CD14-positive monocyte (primary cell): Measurements from ENCODE around the gene PPP3CA. TPM values are rescaled to one million over a fixed set of nuclear protein-coding genes. Genes with fewer than 3 reads are reported as not detected.

Experiments used
- DNase-seq, 3 donors: peaks; one replicate each; pipeline ENCODE4 v3.0.0-alpha.2; 2011 to 2022
- H2AFZ ChIP-seq: 2 replicates; pipeline ENCODE4 v1.6.0; 2012; ENCODE audit warnings: mild to moderate bottlenecking, low read depth, low read length, inconsistent platforms; ENCODE audit not compliant: insufficient read depth, poor library complexity, severe bottlenecking
- H3K27ac ChIP-seq, 2 donors: 1 replicate in 1 of 2; 2 replicates in 1 of 2; pipeline ENCODE4 v1.5.1; 2012 to 2013; ENCODE audit warnings: low read length in 2 of 2, control low read depth in 1 of 2, inconsistent platforms in 1 of 2, low read depth in 1 of 2, mild to moderate bottlenecking in 1 of 2
- H3K27me3 ChIP-seq, 2 donors: one replicate each; pipeline versions ENCODE4 v1.6.0 to v1.6.1; 2011 to 2013; ENCODE audit warnings: low read length in 2 of 2; ENCODE audit not compliant: control insufficient read depth in 2 of 2, insufficient read depth in 2 of 2
- H3K36me3 ChIP-seq, 2 donors: replicated peaks in 1 of 2; 1 replicate in 1 of 2; 2 replicates in 1 of 2; pipeline versions ENCODE4 v1.5.1 to v1.6.1; 2012 to 2013; ENCODE audit warnings: low read length in 2 of 2, control low read depth in 1 of 2, inconsistent platforms in 1 of 2, mild to moderate bottlenecking in 1 of 2; ENCODE audit not compliant: insufficient read depth in 2 of 2, control insufficient read depth in 1 of 2
- H3K4me1 ChIP-seq, 2 donors: 1 replicate in 1 of 2; 2 replicates in 1 of 2; pipeline versions ENCODE4 v1.5.1 to v1.6.1; 2012 to 2013; ENCODE audit warnings: low read length in 2 of 2, control low read depth in 1 of 2, inconsistent platforms in 1 of 2, mild to moderate bottlenecking in 1 of 2, moderate library complexity in 1 of 2; ENCODE audit not compliant: insufficient read depth in 2 of 2, control insufficient read depth in 1 of 2
- H3K4me2 ChIP-seq: replicated peaks from 2 replicates; pipeline ENCODE3; 2012; ENCODE audit warnings: low read length, moderate library complexity, mild to moderate bottlenecking; ENCODE audit not compliant: poor library complexity, severe bottlenecking; ENCODE audit errors: extremely low read depth
- H3K4me3 ChIP-seq, 3 experiments: fragments of 200-600 bp in 1 of 3; sonication (generic) in 1 of 3; replicated peaks in 1 of 3; 1 replicate in 2 of 3; 2 replicates in 1 of 3; pipeline ENCODE4 v1.5.1; 2011 to 2013; ENCODE audit warnings: low read length in 3 of 3, mild to moderate bottlenecking in 3 of 3, control low read depth in 2 of 3, low read depth in 2 of 3, inconsistent platforms in 1 of 3, moderate library complexity in 1 of 3
- H3K79me2 ChIP-seq: 2 replicates; pipeline ENCODE4 v1.6.0; 2012; ENCODE audit warnings: mild to moderate bottlenecking, control low read depth, inconsistent platforms, low read length, moderate library complexity; ENCODE audit not compliant: insufficient read depth
- H3K9ac ChIP-seq: 2 replicates; pipeline ENCODE4 v1.6.0; 2017; ENCODE audit warnings: low read length, mild to moderate bottlenecking; ENCODE audit not compliant: insufficient read depth, poor library complexity, severe bottlenecking
- H3K9me3 ChIP-seq, 2 donors: replicated peaks in 1 of 2; 1 replicate in 1 of 2; 2 replicates in 1 of 2; pipeline versions ENCODE4 v1.5.1 to v1.6.1; 2012 to 2013; ENCODE audit warnings: low read length in 2 of 2, control low read depth in 1 of 2; ENCODE audit not compliant: control insufficient read depth in 1 of 2, insufficient read depth in 1 of 2
- H4K20me1 ChIP-seq: 2 replicates; pipeline ENCODE4 v1.6.0; 2012; ENCODE audit warnings: mild to moderate bottlenecking, low read length, control low read depth, moderate library complexity; ENCODE audit not compliant: insufficient read depth
- H3K27ac Mint-ChIP-seq, 7 donors: one replicate each; pipeline ENCODE4 v1.8.0; 2020; ENCODE audit warnings: mild to moderate bottlenecking in 7 of 7, mixed read lengths in 7 of 7, moderate library complexity in 6 of 7, inconsistent platforms in 2 of 7
- H3K27me3 Mint-ChIP-seq, 3 donors: one replicate each; pipeline ENCODE4 v1.8.0; 2021 to 2022; ENCODE audit warnings: low read depth in 3 of 3, mild to moderate bottlenecking in 3 of 3, mixed read lengths in 3 of 3, moderate library complexity in 3 of 3, inconsistent platforms in 1 of 3
- H3K36me3 Mint-ChIP-seq, 2 donors: one replicate each; pipeline ENCODE4 v1.8.0; 2020; ENCODE audit warnings: mixed read lengths in 2 of 2, inconsistent platforms in 1 of 2, mild to moderate bottlenecking in 1 of 2
- H3K4me1 Mint-ChIP-seq: one replicate; pipeline ENCODE4 v1.8.0; 2020; ENCODE audit warnings: mild to moderate bottlenecking, mixed read lengths
- H3K4me3 Mint-ChIP-seq, 2 donors: one replicate each; pipeline ENCODE4 v1.8.0; 2020; ENCODE audit warnings: mild to moderate bottlenecking in 2 of 2, mixed read lengths in 2 of 2, moderate library complexity in 1 of 2
- H3K9me3 Mint-ChIP-seq, 7 donors: one replicate each; pipeline ENCODE4 v1.8.0; 2020 to 2022; ENCODE audit warnings: mixed read lengths in 7 of 7, mild to moderate bottlenecking in 6 of 7, moderate library complexity in 6 of 7, inconsistent platforms in 2 of 7
- WGBS: methylation state at CpG from one replicate; pipeline ENCODE4 v1.1.5; 2013; ENCODE audit warnings: missing lambda C conversion rate; ENCODE audit not compliant: insufficient coverage; 5-methylcytosine and 5-hydroxymethylcytosine counted together
- intact Hi-C, 2 donors: fragments of 100-400 bp; cut with micrococcal nuclease; formaldehyde crosslinking; loops; one replicate each; pipeline versions ENCODE4 v1.15.0 to v1.15.1; 2023
- polyA plus RNA-seq, 3 donors: library from polyadenylated mRNA; depleted of rRNA in 1 of 3; unstranded in 2 of 3; stranded (reverse) in 1 of 3; fragments of 300-500 nt in 2 of 3; fragments of >200 nt in 1 of 3; fragmentation: Illumina TruSeq in 2 of 3; gene quantifications; 1 replicate in 2 of 3; 2 replicates in 1 of 3; pipeline ENCODE4 v1.2.3, GENCODE V29; 2012 to 2021
- TF ChIP-seq, protein P1 (sequence below): fragments of 200-600 bp; IDR thresholded peaks from one replicate; pipeline ENCODE4 v1.8.0; 2022; ENCODE audit warnings: antibody characterized with exemption, mild to moderate bottlenecking

The PPP3CA gene
- polyA plus RNA-seq, 3 donors: 5.1 to 9.7 (median 8.9) TPM

DNA sequence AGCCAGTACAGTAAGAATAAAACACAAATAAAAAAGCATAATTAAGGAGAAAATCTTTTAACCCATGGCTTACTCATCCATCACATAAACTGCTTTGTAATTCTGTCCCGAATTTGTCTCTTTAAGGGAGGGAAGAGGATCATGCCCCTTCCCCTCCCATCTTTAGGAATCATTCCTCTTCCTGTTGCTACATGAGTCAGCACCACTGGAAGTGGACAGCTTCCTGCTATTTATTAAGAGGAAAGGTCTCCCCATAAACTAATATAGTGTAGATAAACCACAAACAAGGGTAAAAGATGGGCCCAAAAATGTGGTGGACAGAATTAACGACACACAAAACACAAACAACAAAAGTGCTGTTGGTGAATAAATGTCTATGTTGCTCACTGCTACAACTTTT, 75.8 kb downstream of the PPP3CA start:
- Histone ChIP-seq H3K9ac (no peak overlapping the region), H2AFZ (no peak overlapping the region), H3K9me3 (no peaks in the 10 kb centered on the region), H3K4me3 (no peak overlapping the region), H3K4me2 (no peak overlapping the region), H3K36me3 (no peaks in the 10 kb centered on the region), H4K20me1 (peaks cover 96% of the 10 kb centered on the region), H3K79me2 (peaks cover 89% of the 10 kb centered on the region), H3K4me1 (peaks cover 8 to 15% of the 10 kb centered on the region in 2 donors), H3K27ac (no peak overlapping the region), H3K27me3 (no peaks in the 10 kb centered on the region)
- no CpG with 5 or more reads among the region's 2 CpGs for WGBS
- H3K36me3 Mint-ChIP-seq: no peaks in the 10 kb centered on the region
- H3K27me3 Mint-ChIP-seq: no peaks in the 10 kb centered on the region
- H3K4me3 Mint-ChIP-seq: no peak overlapping the region
- peaks cover 0 to 5% (median 0%) of the 10 kb centered on the region in 7 donors for H3K9me3 Mint-ChIP-seq
- TF ChIP-seq, protein P1, sequence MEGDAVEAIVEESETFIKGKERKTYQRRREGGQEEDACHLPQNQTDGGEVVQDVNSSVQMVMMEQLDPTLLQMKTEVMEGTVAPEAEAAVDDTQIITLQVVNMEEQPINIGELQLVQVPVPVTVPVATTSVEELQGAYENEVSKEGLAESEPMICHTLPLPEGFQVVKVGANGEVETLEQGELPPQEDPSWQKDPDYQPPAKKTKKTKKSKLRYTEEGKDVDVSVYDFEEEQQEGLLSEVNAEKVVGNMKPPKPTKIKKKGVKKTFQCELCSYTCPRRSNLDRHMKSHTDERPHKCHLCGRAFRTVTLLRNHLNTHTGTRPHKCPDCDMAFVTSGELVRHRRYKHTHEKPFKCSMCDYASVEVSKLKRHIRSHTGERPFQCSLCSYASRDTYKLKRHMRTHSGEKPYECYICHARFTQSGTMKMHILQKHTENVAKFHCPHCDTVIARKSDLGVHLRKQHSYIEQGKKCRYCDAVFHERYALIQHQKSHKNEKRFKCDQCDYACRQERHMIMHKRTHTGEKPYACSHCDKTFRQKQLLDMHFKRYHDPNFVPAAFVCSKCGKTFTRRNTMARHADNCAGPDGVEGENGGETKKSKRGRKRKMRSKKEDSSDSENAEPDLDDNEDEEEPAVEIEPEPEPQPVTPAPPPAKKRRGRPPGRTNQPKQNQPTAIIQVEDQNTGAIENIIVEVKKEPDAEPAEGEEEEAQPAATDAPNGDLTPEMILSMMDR: no peak
- intact Hi-C loops: no loop called here
- no peak for DNase-seq
- no peak overlapping the region for H3K27ac Mint-ChIP-seq
- H3K4me1 Mint-ChIP-seq: peaks cover 16% of the 10 kb centered on the region

DNA sequence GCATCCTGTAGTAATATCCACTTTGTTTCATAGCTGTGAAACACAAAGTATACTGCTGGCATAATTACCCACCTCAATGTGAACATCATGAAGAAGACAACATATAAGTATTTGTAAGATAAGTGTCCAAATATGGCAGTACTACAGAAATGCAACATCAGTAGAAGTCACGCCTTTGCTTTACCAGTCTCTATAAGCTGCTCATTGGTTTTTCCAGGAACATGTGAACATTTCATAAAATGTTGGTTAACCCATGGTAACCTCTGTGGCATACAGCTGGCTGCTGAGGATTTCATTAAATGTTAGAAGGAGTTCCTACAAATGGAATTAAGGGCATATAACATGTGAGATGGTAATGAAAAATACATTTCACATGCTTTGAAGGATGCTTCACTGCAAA, 77.6 kb downstream of the PPP3CA start:
- Histone ChIP-seq H3K4me3 (no peak overlapping the region), H3K36me3 (no peaks in the 10 kb centered on the region), H3K79me2 (peaks cover 92% of the 10 kb centered on the region), H3K9me3 (no peaks in the 10 kb centered on the region), H3K4me2 (no peak overlapping the region), H3K9ac (no peak overlapping the region), H2AFZ (no peak overlapping the region), H3K27ac (no peak overlapping the region), H4K20me1 (peaks cover 98% of the 10 kb centered on the region), H3K27me3 (no peaks in the 10 kb centered on the region), H3K4me1 (peaks cover 4 to 8% of the 10 kb centered on the region in 2 donors)
- no peak overlapping the region for H3K4me3 Mint-ChIP-seq
- TF ChIP-seq, protein P1: no peak
- no CpG with 5 or more reads among the region's 1 CpG for WGBS
- no peak for DNase-seq
- peaks cover 0 to 2% of the 10 kb centered on the region in 2 donors for H3K36me3 Mint-ChIP-seq
- H3K9me3 Mint-ChIP-seq: peaks cover 0 to 2% (median 0%) of the 10 kb centered on the region in 7 donors
- no peaks in the 10 kb centered on the region for H3K27me3 Mint-ChIP-seq
- H3K27ac Mint-ChIP-seq: no peak overlapping the region
- intact Hi-C loops: no loop called here
- peaks cover 10% of the 10 kb centered on the region for H3K4me1 Mint-ChIP-seq
